ENCODE results near the gene PAQR7.

Gene PAQR7

GRCh38 chr1:25871704-25872494 lies 3.6 kb downstream of the PAQR7 start:
- no peak for DNase-seq

- no peak for DNase-seq
These were observed 4.3 kb downstream of the PAQR7 start for GRCh38 chr1:25871086-25871703.

GRCh38 chr1:25870614-25871013 lies 4.9 kb downstream of the PAQR7 start:
- no peak for DNase-seq

- peak; percentile 32 for DNase-seq
These were observed 5.5 kb downstream of the PAQR7 start for GRCh38 chr1:25869909-25870606.

- DNase-seq: no peak
These were observed 8.1 kb downstream of the PAQR7 start for GRCh38 chr1:25867210-25867991.

GRCh38 chr1:25866288-25866687 lies 9.2 kb downstream of the PAQR7 start:
- DNase-seq: no peak

GRCh38 chr1:25864434-25864833 lies 11.1 kb downstream of the PAQR7 start:
- no peak for DNase-seq

- DNase-seq: no peak
These were observed 11.8 kb downstream of the PAQR7 start for GRCh38 chr1:25863486-25864262.

GRCh38 chr1:25862785-25863485 lies 12.6 kb downstream of the PAQR7 start:
- DNase-seq: no peak

- peak; percentile 72 for DNase-seq
These were observed 13.9 kb downstream of the PAQR7 start for GRCh38 chr1:25861316-25862286.

- DNase-seq: peak; percentile 91
These were observed 16.4 kb downstream of the PAQR7 start, which contains the start of gene AUNIP for GRCh38 chr1:25858906-25859789. Gene AUNIP, minus strand, starts transcription at chr1:25859457. Its CDS starts 100 bp downstream, at chr1:25859357.

GRCh38 chr1:25858494-25858893 lies 17.0 kb downstream of the PAQR7 start:
- DNase-seq: no peak

GRCh38 chr1:25856856-25857255 lies 18.7 kb downstream of the PAQR7 start:
- no peak for DNase-seq

- peak; percentile 91 for DNase-seq
These were observed 21.0 kb downstream of the PAQR7 start for GRCh38 chr1:25854554-25854953.

- no peak for DNase-seq
These were observed 27.0 kb downstream of the PAQR7 start for GRCh38 chr1:25848531-25848930.

GRCh38 chr1:25847929-25848328 lies 27.6 kb downstream of the PAQR7 start:
- DNase-seq: no peak

GRCh38 chr1:25845664-25846063 lies 29.8 kb downstream of the PAQR7 start:
- no peak for DNase-seq

GRCh38 chr1:25844536-25845337 lies 30.8 kb downstream of the PAQR7 start:
- DNase-seq: no peak

All from hematopoietic multipotent progenitor cell treated with erythropoietin and hydrocortisone succinate and interleukin-3 and kit ligand, for 8 days (in vitro differentiated cells).